ENCODE data around the gene LARP1B. TPM values are rescaled to one million over a fixed set of nuclear protein-coding genes. Genes with fewer than 3 reads are reported as not detected.
"Not testable (repeated sequence)": the region's sequence is repeated elsewhere in the genome, so short reads cannot be mapped to it uniquely, and the experiment has no call there.

LARP1B gene
- total and polyA plus RNA-seq, 4 donors: 17.5 to 69.6 (median 23.7) TPM

- WGBS: 97% methylated on average over 4 of the region's 4 CpGs
- TF ChIP-seq HNF4A (conservative IDR thresholded peaks at IDR 0.05): no peak
- no peak for TF ChIP-seq HNF4G (IDR thresholded peaks at IDR 0.05)
- no peak for TF ChIP-seq EGR1 (IDR thresholded peaks at IDR 0.05; ENCODE audit: low read depth in 2 of 2)
- no peak for TF ChIP-seq ZBTB33 (IDR thresholded peaks at IDR 0.05)
- TF ChIP-seq FOXA1 (IDR thresholded peaks at IDR 0.05): no peak
- TF ChIP-seq JUND (IDR thresholded peaks at IDR 0.05): no peak
- no peak for TF ChIP-seq FOXA2 (IDR thresholded peaks at IDR 0.05)
- Histone ChIP-seq H3K9ac (ENCODE audit: low read depth in 1 of 2, low read length in 2 of 2) (no peak overlapping the region), H3K27ac (ENCODE audit: low read depth in 1 of 2, low read length in 2 of 2) (no peak overlapping the region), H3K9me3 (ENCODE audit: control insufficient read depth in 4 of 4, low read length in 3 of 4) (no peaks in the 10 kb centered on the region), H3K4me1 (ENCODE audit: control insufficient read depth in 4 of 4, insufficient read depth in 4 of 4, low read length in 3 of 4) (peaks cover 0 to 9% (median 2%) of the 10 kb centered on the region in 4 donors), H3K27me3 (ENCODE audit: control insufficient read depth in 4 of 4, insufficient read depth in 4 of 4, low read length in 3 of 4) (no peaks in the 10 kb centered on the region), H3K36me3 (ENCODE audit: control insufficient read depth in 4 of 4, insufficient read depth in 3 of 4, low read depth in 1 of 4, low read length in 3 of 4) (no peaks in the 10 kb centered on the region), H3K4me3 (ENCODE audit: low read depth in 1 of 3, low read length in 3 of 3) (no peak overlapping the region)
- DNase-seq (ENCODE audit: low spot score): no peak
Observed at GRCh38 chr4:128242601-128243000, 181.5 kb downstream of the LARP1B start.

- TF ChIP-seq EGR1 (IDR thresholded peaks at IDR 0.05; ENCODE audit: low read depth in 2 of 2) (no peak), JUND (IDR thresholded peaks at IDR 0.05) (no peak), HNF4G (IDR thresholded peaks at IDR 0.05) (no peak), MAX (IDR thresholded peaks at IDR 0.05) (no peak), TAF1 (conservative IDR thresholded peaks at IDR 0.05) (no peak), RAD21 (IDR thresholded peaks at IDR 0.05) (no peak), REST (IDR thresholded peaks at IDR 0.05) (no peak), HNF4A (conservative IDR thresholded peaks at IDR 0.05) (no peak), RXRA (IDR thresholded peaks at IDR 0.05) (no peak), ATF3 (IDR thresholded peaks at IDR 0.05) (no peak), FOXA1 (IDR thresholded peaks at IDR 0.05) (no peak), GABPA (IDR thresholded peaks at IDR 0.05 in 1 of 2, conservative IDR thresholded peaks at IDR 0.05 in 1 of 2) (no peak), FOXA2 (IDR thresholded peaks at IDR 0.05) (no peak), ZBTB33 (IDR thresholded peaks at IDR 0.05) (no peak), SP1 (IDR thresholded peaks at IDR 0.05) (no peak), NR2F2 (IDR thresholded peaks at IDR 0.05) (no peak), CTCF (IDR thresholded peaks at IDR 0.05; ENCODE audit: low read depth, low read length, missing input control) (no peak), YY1 (IDR thresholded peaks at IDR 0.05) (no peak)
- no peak overlapping the region for H3K4me3 ChIP-seq (ENCODE audit: low read depth in 1 of 3, low read length in 3 of 3)
- no peak for DNase-seq (ENCODE audit: low spot score)
- no peak overlapping the region for H3K9ac ChIP-seq (ENCODE audit: low read depth in 1 of 2, low read length in 2 of 2)
- H3K36me3 ChIP-seq (ENCODE audit: control insufficient read depth in 4 of 4, insufficient read depth in 3 of 4, low read depth in 1 of 4, low read length in 3 of 4): no peaks in the 10 kb centered on the region
- H3K9me3 ChIP-seq (ENCODE audit: control insufficient read depth in 4 of 4, low read length in 3 of 4): no peaks in the 10 kb centered on the region
- H3K27me3 ChIP-seq (ENCODE audit: control insufficient read depth in 4 of 4, insufficient read depth in 4 of 4, low read length in 3 of 4): no peaks in the 10 kb centered on the region
- H3K4me1 ChIP-seq (ENCODE audit: control insufficient read depth in 4 of 4, insufficient read depth in 4 of 4, low read length in 3 of 4): peaks cover 0 to 9% (median 2%) of the 10 kb centered on the region in 4 donors
- 93% methylated on average over 2 of the region's 2 CpGs for WGBS
- H3K27ac ChIP-seq (ENCODE audit: low read depth in 1 of 2, low read length in 2 of 2): no peak overlapping the region
Observed at GRCh38 chr4:128244379-128244778, 183.3 kb downstream of the LARP1B start.

- not testable (repeated sequence) for H3K27me3 ChIP-seq (ENCODE audit: control insufficient read depth in 4 of 4, insufficient read depth in 4 of 4, low read length in 3 of 4); H3K9ac ChIP-seq (ENCODE audit: low read depth in 1 of 2, low read length in 2 of 2); H3K4me3 ChIP-seq (ENCODE audit: low read depth in 1 of 3, low read length in 3 of 3); H3K4me1 ChIP-seq (ENCODE audit: control insufficient read depth in 4 of 4, insufficient read depth in 4 of 4, low read length in 3 of 4); DNase-seq (ENCODE audit: low spot score); H3K36me3 ChIP-seq (ENCODE audit: control insufficient read depth in 4 of 4, insufficient read depth in 3 of 4, low read depth in 1 of 4, low read length in 3 of 4); H3K27ac ChIP-seq (ENCODE audit: low read depth in 1 of 2, low read length in 2 of 2); H3K9me3 ChIP-seq (ENCODE audit: control insufficient read depth in 4 of 4, low read length in 3 of 4)
- WGBS: 90% methylated on average over 5 of the region's 5 CpGs
Observed at GRCh38 chr4:128245391-128245790, 184.3 kb downstream of the LARP1B start.
